GM06990 (cell line): ENCODE measurements around the gene CEACAM16.

Experiments
- DNase-seq: peaks from one replicate; pipeline ENCODE4 v3.0.0-alpha.2; 2011; ENCODE audit not compliant: insufficient read length; ENCODE audit errors: extremely low read depth
- H3K27me3 ChIP-seq: replicated peaks from 2 replicates; pipeline ENCODE4 v1.6.0; 2011; ENCODE audit warnings: low read length; ENCODE audit not compliant: control insufficient read depth, insufficient read depth
- H3K36me3 ChIP-seq: 2 replicates; pipeline ENCODE4 v1.5.1; 2011; ENCODE audit warnings: low read length; ENCODE audit not compliant: control insufficient read depth, insufficient read depth
- H3K4me3 ChIP-seq: replicated peaks from 2 replicates; pipeline ENCODE4 v1.5.1; 2011; ENCODE audit warnings: low read depth, mild to moderate bottlenecking, control low read depth, low read length
- CTCF ChIP-seq: IDR thresholded peaks from 2 replicates; pipeline ENCODE4 v1.5.1; 2011; ENCODE audit warnings: low read length, control low read depth, mild to moderate bottlenecking, inconsistent platforms; ENCODE audit not compliant: insufficient read depth, poor library complexity, severe bottlenecking

CEACAM16 gene

GRCh38 chr19:44731081-44731480, 32.1 kb downstream of the CEACAM16 start:
- TF ChIP-seq CTCF: no peak

GRCh38 chr19:44731622-44732021, 32.7 kb downstream of the CEACAM16 start:
- Histone ChIP-seq H3K36me3 (no peaks in the 10 kb centered on the region), H3K27me3 (no peaks in the 10 kb centered on the region), H3K4me3 (no peak overlapping the region)
- no peak for DNase-seq
- TF ChIP-seq CTCF: no peak

More at GRCh38 chr19:44731081-44731480, 32.1 kb downstream of the CEACAM16 start:
- Histone ChIP-seq H3K36me3 (no peaks in the 10 kb centered on the region), H3K27me3 (no peaks in the 10 kb centered on the region), H3K4me3 (no peak overlapping the region)
- DNase-seq: no peak

- Histone ChIP-seq H3K27me3 (no peaks in the 10 kb centered on the region), H3K36me3 (no peaks in the 10 kb centered on the region), H3K4me3 (no peak overlapping the region)
- no peak for DNase-seq
- no peak for TF ChIP-seq CTCF
Measured at GRCh38 chr19:44732235-44733014, 33.5 kb downstream of the CEACAM16 start.

GRCh38 chr19:44734357-44734756, 35.4 kb downstream of the CEACAM16 start:
- Histone ChIP-seq H3K27me3 (no peaks in the 10 kb centered on the region), H3K36me3 (no peaks in the 10 kb centered on the region), H3K4me3 (no peak overlapping the region)
- no peak for DNase-seq
- no peak for TF ChIP-seq CTCF

- Histone ChIP-seq H3K4me3 (no peak overlapping the region), H3K36me3 (no peaks in the 10 kb centered on the region), H3K27me3 (no peaks in the 10 kb centered on the region)
- DNase-seq: no peak
- TF ChIP-seq CTCF: no peak
Measured at GRCh38 chr19:44735011-44735410, 36.1 kb downstream of the CEACAM16 start.
